ENCODE results near the gene TM7SF3. TPM values are rescaled to one million over a fixed set of nuclear protein-coding genes. Genes with fewer than 3 reads are reported as not detected.
"Not testable (repeated sequence)": the region's sequence is repeated elsewhere in the genome, so short reads cannot be mapped to it uniquely, and the experiment has no call there.

TM7SF3 gene
- 10 to 100 TPM; 36.4 to 42.2 TPM for total RNA-seq

GRCh38 chr12:27014085-27014858 is at the start of gene TM7SF3:
Gene TM7SF3, minus strand, starts transcription at chr12:27014384. Its CDS starts 216 bp downstream, at chr12:27014168.
- Mint-ChIP-seq H3K27me3 (no peaks in the 10 kb centered on the region), H3K27ac (peak within 1 kb of the TSS; percentile 93 to 94)

GRCh38 chr12:27063250-27063851 is 49.2 kb upstream of the TM7SF3 start:
- Mint-ChIP-seq H3K27me3 (no peaks in the 10 kb centered on the region), H3K4me3 (no peak overlapping the region), H3K36me3 (no peaks in the 10 kb centered on the region), H3K4me1 (ENCODE audit: low read depth in 2 of 2) (no peaks in the 10 kb centered on the region), H3K9me3 (no peaks in the 10 kb centered on the region), H3K27ac (no peak overlapping the region)
- no peak for ATAC-seq
- DNase-seq (ENCODE audit: low spot score), result no peak

More at GRCh38 chr12:27014085-27014858, at the start of gene TM7SF3:
- no peaks in the 10 kb centered on the region for H3K9me3 Mint-ChIP-seq
- DNase-seq (ENCODE audit: low spot score), result peak; percentile 96
- H3K4me3 Mint-ChIP-seq, result peak within 1 kb of the TSS; percentile 83
- ATAC-seq, result peak; percentile 95 to 97
- H3K36me3 Mint-ChIP-seq, result no peaks in the 10 kb centered on the region
- H3K4me1 Mint-ChIP-seq (ENCODE audit: low read depth in 2 of 2), result peaks cover 29 to 30% of the 10 kb centered on the region in 2 donors

- Mint-ChIP-seq H3K4me1 (ENCODE audit: low read depth in 2 of 2) (no peaks in the 10 kb centered on the region), H3K27me3 (no peaks in the 10 kb centered on the region), H3K9me3 (no peaks in the 10 kb centered on the region), H3K4me3 (no peak overlapping the region), H3K36me3 (no peaks in the 10 kb centered on the region), H3K27ac (no peak overlapping the region)
- no peak for ATAC-seq
- DNase-seq (ENCODE audit: low spot score), result no peak
Measured at GRCh38 chr12:27061317-27061716, 47.1 kb upstream of the TM7SF3 start.

- ATAC-seq (no peak), DNase-seq (ENCODE audit: low spot score) (no peak)
- Mint-ChIP-seq H3K4me1 (ENCODE audit: low read depth in 2 of 2) (no peaks in the 10 kb centered on the region), H3K9me3 (no peaks in the 10 kb centered on the region), H3K4me3 (no peak overlapping the region), H3K27ac (no peak overlapping the region), H3K36me3 (no peaks in the 10 kb centered on the region), H3K27me3 (no peaks in the 10 kb centered on the region)
Measured at GRCh38 chr12:27060740-27061139, 46.6 kb upstream of the TM7SF3 start.

DNA sequence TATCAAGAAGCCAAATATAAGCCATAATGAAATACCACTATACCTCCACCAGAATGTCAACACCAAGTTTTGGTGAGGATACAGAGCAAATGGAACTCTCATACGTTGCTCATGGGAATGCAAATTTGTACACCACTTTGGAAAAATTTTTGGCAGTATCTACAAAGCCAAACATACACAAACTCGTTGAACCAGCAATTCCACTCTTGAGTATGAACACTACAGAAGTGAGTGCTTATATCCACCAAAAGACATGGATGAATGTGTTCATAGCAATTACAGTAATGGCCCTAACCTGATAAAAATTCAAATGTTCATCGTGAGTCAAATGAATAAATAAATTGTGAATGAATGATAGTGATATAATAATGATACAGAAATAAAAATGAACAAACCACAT is 43.4 kb upstream of the TM7SF3 start:
- H3K27ac Mint-ChIP-seq, result no peak overlapping the region
- DNase-seq (ENCODE audit: low spot score) (no peak), ATAC-seq (no peak)
- H3K9me3 Mint-ChIP-seq, result no peaks in the 10 kb centered on the region
- no peaks in the 10 kb centered on the region for H3K27me3 Mint-ChIP-seq
- no peaks in the 10 kb centered on the region for H3K36me3 Mint-ChIP-seq
- H3K4me1 Mint-ChIP-seq (ENCODE audit: low read depth in 2 of 2), result no peaks in the 10 kb centered on the region
- no peak overlapping the region for H3K4me3 Mint-ChIP-seq

DNA sequence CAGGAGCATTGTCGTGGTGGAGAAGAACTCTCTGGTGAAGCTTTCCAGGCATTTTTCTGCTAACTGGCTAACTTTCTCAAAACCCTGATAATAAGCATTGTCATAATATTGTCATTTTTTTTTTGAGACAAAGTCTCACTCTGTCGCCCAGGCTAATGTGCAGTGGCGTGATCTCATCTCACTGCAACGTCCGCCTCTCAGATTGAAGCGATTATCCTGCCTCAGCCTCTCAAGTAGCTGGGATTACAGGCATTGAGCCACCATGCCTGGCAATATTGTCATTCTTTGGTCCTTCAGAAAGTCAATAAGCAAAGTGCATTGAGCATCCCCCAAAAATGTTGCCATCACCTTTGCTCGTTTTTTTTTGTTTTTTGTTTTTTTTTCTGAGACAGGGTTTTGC is 41.8 kb upstream of the TM7SF3 start:
- no peak overlapping the region for H3K4me3 Mint-ChIP-seq
- no peaks in the 10 kb centered on the region for H3K4me1 Mint-ChIP-seq (ENCODE audit: low read depth in 2 of 2)
- no peaks in the 10 kb centered on the region for H3K9me3 Mint-ChIP-seq
- no peak overlapping the region for H3K27ac Mint-ChIP-seq
- ATAC-seq (no peak), DNase-seq (ENCODE audit: low spot score) (no peak)
- no peaks in the 10 kb centered on the region for H3K27me3 Mint-ChIP-seq
- H3K36me3 Mint-ChIP-seq, result no peaks in the 10 kb centered on the region

GRCh38 chr12:27052742-27053141 is 38.6 kb upstream of the TM7SF3 start:
- DNase-seq (ENCODE audit: low spot score) (no peak), ATAC-seq (no peak)
- no peak overlapping the region for H3K4me3 Mint-ChIP-seq
- H3K27ac Mint-ChIP-seq, result no peak overlapping the region
- no peaks in the 10 kb centered on the region for H3K4me1 Mint-ChIP-seq (ENCODE audit: low read depth in 2 of 2)
- H3K9me3 Mint-ChIP-seq, result no peaks in the 10 kb centered on the region
- no peaks in the 10 kb centered on the region for H3K27me3 Mint-ChIP-seq
- no peaks in the 10 kb centered on the region for H3K36me3 Mint-ChIP-seq

DNA sequence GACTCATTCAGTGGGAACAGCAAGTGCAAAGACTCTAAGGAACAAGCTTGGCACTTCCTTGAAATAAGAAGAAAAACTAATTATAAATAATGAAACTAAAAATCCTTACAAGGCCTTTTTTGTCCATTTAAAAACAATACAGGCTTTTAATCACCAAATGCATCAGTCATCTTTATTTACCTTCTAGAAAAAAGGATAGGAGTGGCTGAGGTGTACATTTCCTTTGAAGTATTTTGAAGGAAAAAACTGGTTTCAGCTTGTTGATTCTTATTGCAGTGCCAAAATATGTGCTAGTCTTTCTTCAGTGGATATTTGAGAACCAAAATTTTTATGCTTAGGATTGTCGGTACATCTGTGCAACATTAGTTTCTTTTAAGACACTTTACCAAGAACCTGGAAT is 38.0 kb upstream of the TM7SF3 start:
- no peaks in the 10 kb centered on the region for H3K9me3 Mint-ChIP-seq
- ATAC-seq (no peak), DNase-seq (ENCODE audit: low spot score) (no peak)
- H3K4me1 Mint-ChIP-seq (ENCODE audit: low read depth in 2 of 2), result no peaks in the 10 kb centered on the region
- H3K27me3 Mint-ChIP-seq, result no peaks in the 10 kb centered on the region
- H3K4me3 Mint-ChIP-seq, result no peak overlapping the region
- no peak overlapping the region for H3K27ac Mint-ChIP-seq
- no peaks in the 10 kb centered on the region for H3K36me3 Mint-ChIP-seq

DNA sequence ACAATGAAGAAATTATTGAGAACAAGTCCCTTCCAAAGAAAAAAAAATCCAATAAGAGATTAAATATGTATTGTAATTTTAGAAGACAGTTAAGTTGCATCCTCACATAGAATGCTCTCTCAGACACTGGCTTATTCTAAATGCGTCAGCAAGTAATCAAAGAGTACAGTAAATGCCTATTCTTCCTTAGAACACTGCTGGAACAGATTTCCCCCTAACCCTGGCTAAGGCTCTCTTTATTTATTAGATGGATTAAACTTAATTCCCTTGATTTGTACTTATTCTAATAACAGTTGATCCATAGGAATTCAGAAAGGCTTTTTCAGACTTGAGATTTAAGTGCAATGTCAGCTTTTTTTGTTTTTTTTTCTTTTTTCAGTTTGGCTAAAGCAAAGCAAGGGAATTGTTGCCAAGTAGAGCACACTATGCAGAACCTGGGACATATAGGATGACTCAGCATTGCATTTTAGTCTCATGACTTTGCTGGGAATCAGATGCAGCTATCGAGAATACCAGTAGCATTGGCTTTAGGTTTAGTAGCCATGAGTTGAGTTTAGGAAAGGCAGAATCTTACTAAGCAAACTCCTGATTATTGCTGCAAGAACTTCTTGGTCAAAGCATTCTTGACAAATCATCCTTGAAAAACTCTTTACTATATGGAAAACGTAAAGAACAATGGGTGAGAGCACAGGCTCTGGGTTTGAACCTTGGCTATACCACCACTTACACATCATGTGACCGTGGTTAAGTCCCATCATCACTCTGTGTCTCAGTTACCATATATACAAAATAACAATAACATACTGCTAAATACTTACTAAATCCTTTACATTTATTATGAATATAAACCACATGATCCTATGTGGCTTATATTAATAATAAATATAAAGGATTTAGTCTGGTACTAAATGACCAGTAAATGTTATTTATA is 34.9 kb upstream of the TM7SF3 start:
- no peaks in the 10 kb centered on the region for H3K4me1 Mint-ChIP-seq (ENCODE audit: low read depth in 2 of 2)
- no peak for DNase-seq (ENCODE audit: low spot score)
- H3K27me3 Mint-ChIP-seq, result no peaks in the 10 kb centered on the region
- no peak overlapping the region for H3K4me3 Mint-ChIP-seq
- H3K9me3 Mint-ChIP-seq, result peaks cover 3% of the 10 kb centered on the region
- H3K27ac Mint-ChIP-seq, result no peak overlapping the region
- no peak for ATAC-seq
- H3K36me3 Mint-ChIP-seq, result peaks cover 11% of the 10 kb centered on the region

- H3K4me3 Mint-ChIP-seq; ATAC-seq; H3K4me1 Mint-ChIP-seq (ENCODE audit: low read depth in 2 of 2); H3K27me3 Mint-ChIP-seq; H3K27ac Mint-ChIP-seq; DNase-seq (ENCODE audit: low spot score): not testable (repeated sequence)
- H3K9me3 Mint-ChIP-seq, result peaks cover 22% of the 10 kb centered on the region
- H3K36me3 Mint-ChIP-seq, result peaks cover 41% of the 10 kb centered on the region
Measured at GRCh38 chr12:27042018-27042417, 27.8 kb upstream of the TM7SF3 start.

- not testable (repeated sequence) for H3K4me1 Mint-ChIP-seq (ENCODE audit: low read depth in 2 of 2); ATAC-seq
- H3K9me3 Mint-ChIP-seq, result peaks cover 22% of the 10 kb centered on the region
Measured at GRCh38 chr12:27040637-27041036, 26.5 kb upstream of the TM7SF3 start.

DNA sequence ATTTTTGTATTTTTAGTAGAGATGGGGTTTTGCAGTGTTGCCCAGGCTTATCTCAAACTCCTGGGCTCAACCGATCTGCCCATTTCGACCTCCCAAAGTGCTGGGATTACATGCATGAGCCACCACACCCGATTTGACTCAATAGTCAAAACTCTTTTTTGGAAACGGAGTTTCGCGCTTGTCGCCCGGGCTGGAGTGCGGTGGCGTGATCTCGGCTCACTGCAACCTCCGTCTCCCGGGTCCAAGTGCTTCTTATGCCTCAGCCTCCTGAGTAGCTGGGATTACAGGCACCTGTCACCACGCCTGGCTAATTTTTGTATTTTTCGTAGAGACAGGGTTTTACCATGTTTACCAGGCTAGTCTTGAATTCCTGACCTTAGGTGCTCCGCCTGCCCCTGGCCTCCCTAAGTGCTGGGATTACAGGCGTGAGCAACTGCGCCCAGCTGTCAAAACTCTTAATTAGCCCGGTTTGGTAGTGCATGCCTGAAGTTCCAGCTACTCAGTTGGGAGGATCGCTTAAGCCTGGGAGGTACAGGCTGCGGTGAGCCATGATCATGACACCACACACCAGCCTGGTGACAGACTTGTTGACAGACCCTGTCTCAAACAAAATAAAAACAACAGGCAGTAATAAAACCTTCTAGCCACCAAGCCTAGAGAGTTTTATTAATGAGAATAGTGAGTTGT is 20.6 kb upstream of the TM7SF3 start:
- no peaks in the 10 kb centered on the region for H3K27me3 Mint-ChIP-seq
- no peak overlapping the region for H3K4me3 Mint-ChIP-seq
- H3K36me3 Mint-ChIP-seq, result peaks cover 30% of the 10 kb centered on the region
- peaks cover 0 to 2% of the 10 kb centered on the region in 2 donors for H3K4me1 Mint-ChIP-seq (ENCODE audit: low read depth in 2 of 2)
- ATAC-seq, result no peak
- H3K9me3 Mint-ChIP-seq, result no peaks in the 10 kb centered on the region
- DNase-seq (ENCODE audit: low spot score), result no peak
- H3K27ac Mint-ChIP-seq, result no peak overlapping the region

More at GRCh38 chr12:27040637-27041036, 26.5 kb upstream of the TM7SF3 start:
- H3K4me3 Mint-ChIP-seq; H3K27me3 Mint-ChIP-seq; DNase-seq (ENCODE audit: low spot score); H3K27ac Mint-ChIP-seq: not testable (repeated sequence)
- peaks cover 41% of the 10 kb centered on the region for H3K36me3 Mint-ChIP-seq

DNA sequence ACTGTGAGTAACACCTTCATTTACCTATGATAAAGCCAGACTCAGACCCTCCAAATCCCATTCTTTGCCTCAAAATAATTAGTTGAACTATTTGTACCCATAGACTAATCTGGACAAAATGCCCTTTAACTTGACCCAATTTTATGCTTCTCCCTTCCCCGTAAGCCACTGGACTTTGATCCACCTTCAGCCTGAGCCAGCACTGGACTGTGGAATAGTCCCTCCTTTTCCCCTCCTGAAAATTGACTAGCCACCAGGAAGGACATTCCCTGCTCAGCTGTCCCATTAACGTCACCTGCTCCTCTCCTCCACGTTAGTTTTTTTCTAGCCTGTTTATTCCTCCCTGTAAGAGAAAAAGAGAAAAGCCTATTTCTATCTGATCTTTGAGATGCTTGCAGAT is 18.5 kb upstream of the TM7SF3 start:
- H3K36me3 Mint-ChIP-seq, result peaks cover 40% of the 10 kb centered on the region
- no peaks in the 10 kb centered on the region for H3K27me3 Mint-ChIP-seq

More for the DNA sequence above, 18.5 kb upstream of the TM7SF3 start:
- H3K27ac Mint-ChIP-seq, result no peak overlapping the region
- no peaks in the 10 kb centered on the region for H3K4me1 Mint-ChIP-seq (ENCODE audit: low read depth in 2 of 2)
- no peaks in the 10 kb centered on the region for H3K9me3 Mint-ChIP-seq
- H3K4me3 Mint-ChIP-seq, result no peak overlapping the region
- ATAC-seq (no peak), DNase-seq (ENCODE audit: low spot score) (no peak)

Measured in natural killer cell treated with Interleukin-12 subunit alpha and Interleukin-12 subunit beta and Interleukin-15 and Interleukin-18, amount 100 ng/mL, for 72 hours (primary cell).